Hypothalamus (tissue), 51 donors: ENCODE data around the gene RARA.

ENCODE experiments used
- DNase-seq, 51 donors: peaks; one replicate each; lab custom pipeline; 2025; lab: John Stamatoyannopoulos, UW

Gene RARA

GRCh38 chr17:40341808-40342503 lies 33.0 kb downstream of the RARA start:
- DNase-seq: peak in 38 of 51 donors; percentile 21 to 78 (median 56)

- DNase-seq: peak in 1 of 51 donors; percentile 11
Observed at GRCh38 chr17:40342504-40343218, 33.7 kb downstream of the RARA start.

- no peak for DNase-seq
Observed at GRCh38 chr17:40343219-40344119, 34.5 kb downstream of the RARA start.

DNA sequence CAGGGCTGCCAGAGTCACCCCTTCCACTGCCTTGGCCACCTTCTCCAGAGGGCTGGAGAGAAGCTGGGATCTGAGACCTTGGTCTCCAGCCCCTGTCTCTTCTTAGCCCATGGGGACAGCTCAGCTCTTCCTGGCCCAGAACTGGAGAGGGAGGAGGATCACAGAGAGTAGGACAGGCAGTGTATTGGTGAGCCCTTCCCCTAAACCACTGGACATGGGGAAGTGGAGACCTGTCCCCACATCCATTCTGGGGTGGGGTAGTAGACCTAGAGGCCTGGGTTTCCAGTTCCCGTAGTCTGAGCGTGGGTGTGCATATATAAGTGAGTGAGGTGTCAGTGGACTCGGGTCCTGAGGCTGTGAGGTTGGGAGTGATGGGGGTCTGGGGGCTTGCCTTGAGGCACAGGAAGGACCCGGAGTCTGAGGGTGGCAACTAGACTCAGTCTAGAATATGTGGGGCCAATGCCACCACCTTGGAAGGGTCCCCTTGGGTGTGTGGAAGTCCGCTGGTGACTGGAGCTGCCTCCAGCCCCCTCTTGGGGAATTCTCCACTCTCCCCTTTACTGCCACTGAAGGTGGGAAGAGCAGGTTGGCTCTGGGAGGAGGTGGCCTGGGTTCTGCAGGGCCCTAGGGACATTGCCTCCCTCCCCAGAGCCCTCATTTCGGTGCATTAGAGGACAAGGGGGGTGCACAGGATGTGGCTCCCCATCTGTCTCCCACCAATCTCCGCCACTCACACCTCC lies 35.6 kb downstream of the RARA start:
- no peak for DNase-seq

DNA sequence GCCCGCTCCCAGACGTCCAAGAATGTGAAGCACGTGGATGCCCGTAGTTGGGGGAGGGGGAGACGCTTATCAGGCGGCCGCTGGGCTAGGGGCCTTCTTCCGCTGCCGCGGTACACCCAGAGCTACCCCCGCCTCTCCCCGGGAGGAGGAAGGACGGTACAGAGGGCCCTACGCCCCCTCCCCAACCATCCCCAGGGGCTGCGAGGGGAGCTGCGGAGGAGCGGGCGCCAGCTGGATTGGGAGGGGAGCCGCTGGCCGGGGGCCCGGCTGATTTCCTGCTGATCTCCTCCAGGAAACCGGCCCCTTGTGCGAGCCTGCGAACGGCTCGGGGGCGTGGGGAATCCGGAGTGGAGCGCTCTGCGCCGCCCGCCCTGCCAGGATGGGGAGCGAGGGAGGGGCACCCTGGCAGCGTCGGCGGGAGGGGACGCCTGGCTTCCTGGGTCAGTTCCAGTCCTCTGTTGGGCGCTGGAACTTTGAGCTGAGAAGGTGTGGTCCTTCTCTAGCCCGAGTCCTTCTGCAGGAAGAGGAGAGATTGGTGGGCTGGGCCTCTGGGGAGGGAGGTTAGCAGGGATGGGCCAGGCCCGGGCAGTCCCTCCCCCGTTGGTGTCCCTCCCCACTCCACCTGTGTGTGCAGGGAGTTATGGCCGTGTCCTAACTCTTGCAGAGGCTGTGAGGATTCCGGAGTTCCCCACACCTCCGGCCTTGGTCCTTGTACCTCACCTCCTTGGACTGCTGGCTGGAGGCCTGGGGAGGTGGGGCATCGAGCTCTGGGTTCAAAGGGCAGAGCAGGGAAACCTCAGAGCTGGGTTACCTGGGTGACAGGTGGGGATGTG lies 36.4 kb downstream of the RARA start:
- DNase-seq: peak in 27 of 51 donors; percentile 19 to 66 (median 38)

DNA sequence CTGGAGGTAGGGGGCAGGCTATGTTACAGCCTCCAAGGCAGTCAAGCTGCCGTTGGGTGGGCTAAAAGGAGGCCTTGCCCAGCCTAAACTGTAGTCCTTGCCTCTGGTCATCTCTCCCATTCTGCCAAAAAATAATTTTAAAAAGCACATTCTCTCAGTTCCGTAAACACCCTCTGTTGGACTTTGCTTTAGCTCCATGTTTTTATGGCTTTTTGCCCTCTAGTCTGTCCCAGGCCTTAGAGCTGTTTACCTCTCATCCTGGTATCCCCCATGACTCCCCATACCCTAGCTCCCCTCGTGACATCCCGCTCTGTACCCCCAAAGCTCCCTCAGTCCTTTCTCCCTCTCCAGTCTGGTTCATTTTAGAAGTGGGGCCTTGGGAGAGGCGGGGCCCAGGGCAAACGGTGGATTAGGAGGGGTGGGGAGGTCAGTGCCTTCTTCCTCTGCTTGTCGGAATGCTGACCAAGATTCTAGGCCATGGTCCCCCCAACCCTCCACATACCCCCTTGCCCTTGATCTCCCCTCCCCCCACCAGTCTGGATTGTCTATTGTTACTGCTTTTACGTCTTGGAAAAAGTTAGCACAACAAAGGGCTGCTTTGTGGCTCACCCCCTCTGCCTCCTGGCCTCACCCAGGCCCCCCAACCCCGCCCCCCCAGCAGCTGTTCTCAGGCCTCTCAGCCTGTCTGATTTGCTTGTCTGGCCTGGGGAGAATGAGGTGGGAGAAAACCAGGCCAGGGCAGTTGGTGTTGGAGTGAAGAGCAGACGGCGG lies 37.2 kb downstream of the RARA start:
- DNase-seq: peak in 11 of 51 donors; percentile 20 to 54 (median 30)

GRCh38 chr17:40346765-40347158 lies 37.8 kb downstream of the RARA start:
- DNase-seq: peak in 6 of 51 donors; percentile 16 to 46 (median 30)

GRCh38 chr17:40347319-40348135 lies 38.5 kb downstream of the RARA start:
- DNase-seq: peak in 30 of 51 donors; percentile 18 to 90 (median 44)

- peak in 3 of 51 donors; percentile 33 to 48 (median 45) for DNase-seq
Observed at GRCh38 chr17:40348136-40348504, 39.1 kb downstream of the RARA start.

GRCh38 chr17:40348562-40349476 lies 39.8 kb downstream of the RARA start:
- peak in 47 of 51 donors; percentile 18 to 88 (median 69) for DNase-seq

GRCh38 chr17:40349477-40349894 lies 40.5 kb downstream of the RARA start:
- peak in 6 of 51 donors; percentile 14 to 35 (median 19) for DNase-seq

DNA sequence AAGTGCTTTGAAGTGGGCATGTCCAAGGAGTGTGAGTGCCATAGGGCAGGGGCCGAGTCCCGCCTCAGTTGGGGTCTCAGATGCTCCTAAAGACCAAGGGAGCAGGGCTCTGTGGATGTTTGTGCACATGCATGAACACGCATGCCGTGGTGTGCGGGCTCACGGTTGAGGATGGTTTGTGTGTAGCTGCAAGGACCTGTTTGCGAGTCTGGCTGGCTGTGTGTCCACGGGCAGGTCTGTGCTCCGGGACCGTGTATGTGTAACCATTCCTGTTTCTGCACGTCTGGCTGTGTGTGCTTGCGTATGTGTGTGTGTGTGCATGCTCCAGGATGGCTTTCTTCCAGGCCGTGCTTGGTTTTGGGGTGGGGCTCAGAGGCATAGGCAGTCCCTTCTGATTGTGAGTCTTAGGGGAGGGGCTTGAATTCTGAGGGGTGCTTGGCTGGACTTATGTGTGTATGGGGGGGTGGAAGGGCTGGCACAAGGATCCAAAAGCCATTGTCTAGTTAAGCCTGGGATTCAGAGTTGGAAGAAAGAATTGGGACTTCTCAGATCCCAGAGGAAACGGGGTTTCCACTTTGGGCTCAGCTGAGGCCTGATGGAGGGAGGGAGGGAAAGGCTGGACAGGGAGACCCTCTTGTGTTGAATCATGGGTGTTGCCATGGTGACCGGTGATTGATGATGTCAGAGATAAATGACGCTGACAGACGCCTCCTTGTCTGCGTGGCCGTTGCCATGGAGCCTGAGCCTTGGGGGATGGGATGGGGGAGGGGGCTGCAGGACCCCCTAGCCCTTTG lies 41.1 kb downstream of the RARA start:
- DNase-seq: peak in 10 of 51 donors; percentile 19 to 41 (median 26)

GRCh38 chr17:40350689-40351358 lies 41.8 kb downstream of the RARA start:
- peak in 1 of 51 donors; percentile 46 for DNase-seq

GRCh38 chr17:40351359-40352236 lies 42.6 kb downstream of the RARA start:
- DNase-seq: peak in 1 of 51 donors; percentile 31
